AG04450 (cell line): Measurements from ENCODE around the gene GBP2. TPM values are rescaled to one million over a fixed set of nuclear protein-coding genes. Genes with fewer than 3 reads are reported as not detected.
"Not testable (repeated sequence)": the region's sequence is repeated elsewhere in the genome, so short reads cannot be mapped to it uniquely, and the experiment has no call there.

Experiments used
- CTCF ChIA-PET: fragments of 300-600, 350-600 bp; formaldehyde crosslinking; extraction: SDS; loops from one replicate; lab custom pipeline; 2022; ENCODE audit warnings: antibody characterized with exemption, inconsistent platforms; lab: Charles Lee
- POLR2A ChIA-PET: fragments of 350-600 bp; formaldehyde crosslinking; extraction: SDS; loops from one replicate; lab custom pipeline; 2021; ENCODE audit warnings: antibody characterized with exemption, inconsistent platforms; lab: Yijun Ruan, JAX
- DNase-seq: peaks from one replicate; pipeline ENCODE4 v3.0.0-alpha.2; 2011; ENCODE audit warnings: low read depth, low spot score
- H3K27ac ChIP-seq: one replicate; pipeline ENCODE4 v1.5.1; 2012; ENCODE audit warnings: low read depth, low read length, control low read depth
- H3K27me3 ChIP-seq: one replicate; pipeline ENCODE4 v1.6.0; 2012; ENCODE audit warnings: low read length; ENCODE audit not compliant: control insufficient read depth, insufficient read depth
- H3K4me3 ChIP-seq: 2 replicates; pipeline ENCODE4 v1.5.1; 2011; ENCODE audit warnings: mild to moderate bottlenecking, low read depth, low read length, control low read depth
- H3K9me3 ChIP-seq: 2 replicates; pipeline ENCODE4 v1.5.1; 2012; ENCODE audit warnings: low read length; ENCODE audit not compliant: control insufficient read depth, insufficient read depth
- polyA plus RNA-seq: library from polyadenylated mRNA; depleted of rRNA; stranded (reverse); fragments of >200 nt; gene quantifications from 2 replicates; pipeline ENCODE4 v1.2.3, GENCODE V29; 2011
- TF ChIP-seq, protein P1 (sequence below): IDR thresholded peaks from 2 replicates; pipeline ENCODE4 v1.5.1; 2011; ENCODE audit warnings: low read depth, low read length, control low read depth, inconsistent platforms

GBP2 gene
- polyA plus RNA-seq, 1 experiment = 67.9 TPM

DNA sequence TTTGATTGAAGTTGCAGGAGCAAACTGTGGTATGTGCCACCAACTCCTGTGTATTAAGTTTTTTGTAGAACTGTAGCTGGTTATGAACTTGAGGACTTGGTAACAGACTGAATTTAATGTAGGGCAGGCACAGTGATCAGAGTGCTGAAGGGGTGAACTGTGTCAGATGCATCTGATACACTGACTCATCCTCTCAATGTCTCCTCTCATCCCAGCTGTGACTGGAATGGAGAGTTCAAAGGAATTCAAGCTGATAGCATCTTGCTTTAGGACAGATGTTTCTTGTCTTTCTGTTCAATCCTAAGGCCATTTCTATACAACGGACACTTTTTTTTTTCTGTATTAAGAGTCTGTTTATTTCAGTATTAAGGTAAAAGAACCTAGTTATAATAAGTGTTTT is 36.0 kb downstream of the GBP2 start:
- no peaks in the 10 kb centered on the region for H3K27me3 ChIP-seq
- no peak for DNase-seq
- ChIA-PET POLR2A (no interaction called here), CTCF (interaction anchor here (0.8 kb wide), 1 partner anchor 59 kb away, joined by 4 read pairs; no protein-coding TSS in a partner anchor)
- H3K27ac ChIP-seq = no peak overlapping the region
- H3K9me3 ChIP-seq = no peaks in the 10 kb centered on the region
- TF ChIP-seq, protein P1, sequence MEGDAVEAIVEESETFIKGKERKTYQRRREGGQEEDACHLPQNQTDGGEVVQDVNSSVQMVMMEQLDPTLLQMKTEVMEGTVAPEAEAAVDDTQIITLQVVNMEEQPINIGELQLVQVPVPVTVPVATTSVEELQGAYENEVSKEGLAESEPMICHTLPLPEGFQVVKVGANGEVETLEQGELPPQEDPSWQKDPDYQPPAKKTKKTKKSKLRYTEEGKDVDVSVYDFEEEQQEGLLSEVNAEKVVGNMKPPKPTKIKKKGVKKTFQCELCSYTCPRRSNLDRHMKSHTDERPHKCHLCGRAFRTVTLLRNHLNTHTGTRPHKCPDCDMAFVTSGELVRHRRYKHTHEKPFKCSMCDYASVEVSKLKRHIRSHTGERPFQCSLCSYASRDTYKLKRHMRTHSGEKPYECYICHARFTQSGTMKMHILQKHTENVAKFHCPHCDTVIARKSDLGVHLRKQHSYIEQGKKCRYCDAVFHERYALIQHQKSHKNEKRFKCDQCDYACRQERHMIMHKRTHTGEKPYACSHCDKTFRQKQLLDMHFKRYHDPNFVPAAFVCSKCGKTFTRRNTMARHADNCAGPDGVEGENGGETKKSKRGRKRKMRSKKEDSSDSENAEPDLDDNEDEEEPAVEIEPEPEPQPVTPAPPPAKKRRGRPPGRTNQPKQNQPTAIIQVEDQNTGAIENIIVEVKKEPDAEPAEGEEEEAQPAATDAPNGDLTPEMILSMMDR = no peak
- no peak overlapping the region for H3K4me3 ChIP-seq

DNA sequence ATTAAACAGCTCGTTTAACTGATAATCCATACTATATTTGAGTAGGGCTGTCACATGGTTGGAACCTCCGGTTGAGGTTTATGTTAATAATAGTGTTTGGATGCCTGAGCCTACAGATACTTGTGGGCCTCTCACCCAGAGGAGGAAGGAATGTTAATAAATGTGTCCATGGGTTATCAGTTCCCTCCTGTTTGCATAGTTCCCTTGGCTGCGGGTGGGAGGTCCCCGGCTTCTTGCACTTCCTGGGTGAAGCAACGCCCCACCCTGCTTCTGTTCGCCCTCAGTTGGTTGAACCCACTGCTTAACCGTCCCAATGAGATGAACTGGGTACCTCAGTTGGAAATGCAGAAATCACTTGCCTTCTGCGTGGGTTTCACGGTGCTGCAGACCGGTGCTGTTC is 37.3 kb downstream of the GBP2 start:
- TF ChIP-seq, protein P1 = no peak
- Histone ChIP-seq H3K27me3 (no peaks in the 10 kb centered on the region), H3K9me3 (no peaks in the 10 kb centered on the region), H3K4me3 (no peak overlapping the region), H3K27ac (no peak overlapping the region)
- POLR2A ChIA-PET = no interaction called here
- CTCF ChIA-PET = interaction anchor here (1.0 to 1.6 kb wide), 3 partner anchors 115 to 270 kb away, joined by 3 to 6 read pairs (median 4); no protein-coding TSS in a partner anchor
- no peak for DNase-seq

DNA sequence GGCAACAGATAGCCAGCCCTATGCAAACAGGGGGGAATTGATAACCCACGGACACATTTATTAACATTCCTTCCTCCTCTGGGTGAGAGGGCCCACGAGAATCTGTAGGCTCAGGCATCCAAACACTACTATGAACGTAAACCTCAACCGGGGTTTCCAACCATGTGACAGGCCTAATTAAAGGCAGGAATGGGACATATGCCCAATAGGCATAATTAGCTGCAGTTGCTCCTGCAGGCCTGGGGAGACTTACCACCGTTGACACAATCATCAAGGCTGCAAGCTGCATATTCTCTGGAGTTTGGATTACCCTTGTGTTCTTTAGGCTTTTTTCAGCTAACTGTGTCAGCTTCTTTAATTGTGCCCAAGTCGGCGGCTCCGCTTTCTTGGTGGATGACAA is 38.7 kb downstream of the GBP2 start:
- CTCF ChIA-PET = interaction anchor here (1.5 to 1.6 kb wide), 2 partner anchors 269 to 271 kb away, joined by 3 to 6 read pairs; no protein-coding TSS in a partner anchor
- no peak for DNase-seq
- Histone ChIP-seq H3K4me3 (no peak overlapping the region), H3K27ac (no peak overlapping the region), H3K9me3 (no peaks in the 10 kb centered on the region), H3K27me3 (peaks cover 2% of the 10 kb centered on the region)
- TF ChIP-seq, protein P1 = no peak
- POLR2A ChIA-PET = no interaction called here

DNA sequence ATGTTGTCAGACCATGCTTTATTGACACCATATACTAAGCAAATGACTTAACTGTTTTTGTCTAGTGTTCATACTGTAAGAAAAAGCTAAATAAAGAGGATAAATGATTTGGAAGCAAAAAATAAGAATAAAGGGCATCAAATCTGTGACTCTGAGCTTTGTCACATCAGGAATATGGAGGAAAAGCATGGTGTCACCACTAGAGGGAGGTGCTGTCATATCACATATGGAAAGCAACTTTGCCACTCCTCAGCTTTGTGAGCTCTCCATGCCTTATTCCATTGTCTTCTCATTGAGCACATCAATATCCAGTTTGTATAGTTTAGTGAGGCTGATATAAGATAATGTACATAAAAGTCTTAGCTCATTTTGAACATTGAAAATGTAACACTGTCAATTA is 40.1 kb downstream of the GBP2 start:
- TF ChIP-seq, protein P1 = peak; percentile 75
- no peak overlapping the region for H3K4me3 ChIP-seq
- H3K27ac ChIP-seq = no peak overlapping the region
- CTCF ChIA-PET = interaction anchor here (0.6 to 3.7 kb wide), 33 partner anchors 9 to 368 kb away, joined by 3 to 43 read pairs (median 5); partner anchors contain the start of genes GBP1, GBP2, GBP3 and GBP6
- H3K9me3 ChIP-seq = no peaks in the 10 kb centered on the region
- DNase-seq = no peak
- POLR2A ChIA-PET = no interaction called here
- peaks cover 2% of the 10 kb centered on the region for H3K27me3 ChIP-seq

DNA sequence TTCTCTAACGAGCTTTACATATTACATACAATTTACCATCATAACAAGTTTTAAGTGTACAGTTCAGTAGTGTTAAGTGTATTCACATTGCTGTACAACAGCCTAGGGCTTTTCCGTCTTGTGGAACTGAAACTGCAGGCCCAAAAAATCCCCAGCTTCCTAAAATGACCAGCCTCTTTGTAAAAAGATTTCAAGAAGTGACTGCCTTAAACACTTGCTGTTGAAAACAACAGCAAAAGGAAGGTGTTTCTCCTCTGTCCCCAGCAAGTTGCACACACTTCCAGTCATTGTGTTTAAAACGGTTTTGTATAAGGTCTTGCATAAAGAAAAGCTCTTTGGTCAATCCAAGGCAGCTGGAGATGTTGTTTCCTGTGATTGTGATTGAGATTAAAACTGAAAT is 44.9 kb downstream of the GBP2 start:
- no peak for DNase-seq
- TF ChIP-seq, protein P1 = no peak
- Histone ChIP-seq H3K27ac (no peak overlapping the region), H3K27me3 (peaks cover 2% of the 10 kb centered on the region), H3K4me3 (no peak overlapping the region), H3K9me3 (no peaks in the 10 kb centered on the region)
- CTCF ChIA-PET = interaction anchor here (0.6 to 1.4 kb wide), 2 partner anchors 123 to 277 kb away, joined by 5 to 12 read pairs; no protein-coding TSS in a partner anchor
- POLR2A ChIA-PET = no interaction called here

DNA sequence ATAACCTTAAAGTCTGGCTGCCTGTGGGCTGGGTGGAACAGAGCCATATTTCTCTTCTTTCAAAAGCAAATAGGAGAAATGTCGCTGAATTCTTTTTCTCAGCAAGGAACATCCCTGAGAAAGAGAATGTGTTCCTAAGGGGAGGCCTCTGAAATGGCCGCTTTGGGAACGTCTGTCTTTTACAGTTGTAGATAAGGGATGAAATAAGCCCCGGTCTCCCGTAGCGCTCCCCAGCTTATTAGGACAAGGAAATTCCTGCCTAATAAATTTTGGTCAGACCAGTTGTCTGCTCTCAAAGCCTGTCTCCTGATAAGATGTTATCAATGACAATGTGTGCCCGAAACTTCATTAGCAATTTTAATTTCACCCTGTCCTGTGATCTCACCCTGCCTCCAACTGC is 45.8 kb downstream of the GBP2 start:
- H3K27ac ChIP-seq, H3K9me3 ChIP-seq, POLR2A ChIA-PET, DNase-seq, H3K4me3 ChIP-seq, H3K27me3 ChIP-seq: not testable (repeated sequence)
- CTCF ChIA-PET = interaction anchor here (1.4 kb wide), 1 partner anchor 278 kb away, joined by 12 read pairs; no protein-coding TSS in a partner anchor

DNA sequence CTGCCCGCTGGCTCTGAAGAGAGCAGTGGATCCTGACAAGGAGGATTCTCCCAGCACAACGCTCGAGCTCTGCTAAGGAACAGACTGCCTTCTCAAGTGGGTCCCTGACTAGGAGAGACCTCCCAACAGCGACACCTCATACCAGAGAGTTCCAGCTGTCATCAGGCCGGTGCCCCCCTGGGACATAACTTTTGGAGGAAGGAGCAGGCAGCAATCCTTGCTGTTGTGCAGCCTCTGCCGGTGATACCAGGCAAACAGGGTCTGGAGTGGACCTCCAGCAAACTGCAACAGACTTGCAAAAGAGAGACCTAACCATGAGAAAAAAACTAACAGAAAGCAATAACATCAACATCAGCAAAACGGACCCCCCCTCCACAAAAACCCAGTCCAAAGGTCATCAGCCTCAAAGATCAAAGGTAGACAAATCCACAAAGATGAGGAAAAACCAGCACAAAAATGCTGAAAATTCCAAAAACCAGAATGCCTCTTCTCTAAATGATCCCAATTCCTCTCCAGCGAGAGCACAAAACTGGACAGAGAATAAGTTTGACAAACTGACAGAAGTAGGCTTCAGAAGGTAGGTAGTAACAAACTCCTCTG is 53.3 kb downstream of the GBP2 start:
- H3K27ac ChIP-seq, H3K9me3 ChIP-seq, H3K4me3 ChIP-seq, DNase-seq, H3K27me3 ChIP-seq, POLR2A ChIA-PET: not testable (repeated sequence)
- CTCF ChIA-PET = interaction anchor here (0.6 kb wide), 1 partner anchor 73 kb away, joined by 12 read pairs; no protein-coding TSS in a partner anchor
